Measurements from ENCODE around the gene HPCA. TPM values are rescaled to one million over a fixed set of nuclear protein-coding genes. Genes with fewer than 3 reads are reported as not detected.

HPCA gene
- total RNA-seq, 6 experiments from 2014 or later = not detected

DNA sequence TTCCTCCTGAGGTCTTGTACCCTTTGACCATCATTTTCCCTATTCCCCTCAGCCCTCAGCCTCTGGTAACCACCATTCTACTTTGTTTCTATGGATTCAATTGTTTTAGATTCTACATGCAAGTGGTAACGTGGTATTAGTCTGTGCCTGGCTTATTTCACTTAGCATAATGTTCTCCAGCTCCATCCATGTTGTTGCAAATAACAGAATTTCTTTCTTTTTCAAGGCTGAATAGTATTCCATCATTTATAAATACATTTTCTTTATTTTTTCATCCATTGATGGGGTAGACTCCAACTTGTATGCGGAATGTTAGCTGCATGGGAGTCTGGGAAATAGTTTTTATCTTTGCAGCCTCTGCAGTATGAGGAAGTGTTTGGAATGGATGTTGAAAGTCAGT is 41.1 kb downstream of the HPCA start:
- TF ChIP-seq POLR2A (IDR thresholded peaks at IDR 0.05) (no peak), CTCF (IDR thresholded peaks at IDR 0.05) (no peak)
- Histone ChIP-seq H3K27me3 (no peaks in the 10 kb centered on the region), H3K27ac (no peak overlapping the region), H3K36me3 (no peaks in the 10 kb centered on the region), H3K4me3 (no peak overlapping the region), H3K9me3 (no peaks in the 10 kb centered on the region), H3K4me1 (peaks cover 0 to 3% (median 0%) of the 10 kb centered on the region in 4 donors)
- WGBS (ENCODE audit: insufficient coverage, low coverage, low lambda C conversion rate, missing lambda C conversion rate) = 80% methylated on average over 2 of the region's 2 CpGs
- intact Hi-C loops (cut with DNase I) = no loop called here
- no peak for DNase-seq
- no peak for ATAC-seq

DNA sequence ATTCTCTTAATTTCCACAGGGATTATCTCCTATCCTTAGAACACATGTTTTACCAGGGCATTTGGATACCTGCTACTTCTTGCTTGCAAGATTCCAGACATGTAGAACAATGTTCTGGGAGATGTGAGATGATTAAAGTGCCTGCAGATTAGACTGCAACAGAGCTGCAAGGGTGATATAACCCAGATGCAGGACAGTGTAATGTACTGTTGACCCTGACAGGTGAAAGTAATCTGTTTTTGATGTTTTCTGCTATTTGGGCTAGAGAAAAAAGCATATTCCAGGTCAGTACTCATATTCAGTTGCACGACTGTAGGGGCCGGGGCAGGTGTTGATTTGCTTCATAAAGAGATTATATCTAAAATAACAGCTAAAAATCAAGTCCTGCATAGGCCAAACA is 42.0 kb downstream of the HPCA start:
- intact Hi-C loops (cut with DNase I) = no loop called here
- ATAC-seq (no peak), DNase-seq (no peak)
- H3K27ac ChIP-seq = no peak overlapping the region
- H3K27me3 ChIP-seq = no peaks in the 10 kb centered on the region
- 93% methylated on average over 2 of the region's 2 CpGs for WGBS (ENCODE audit: insufficient coverage, low coverage, low lambda C conversion rate, missing lambda C conversion rate)
- no peaks in the 10 kb centered on the region for H3K36me3 ChIP-seq
- TF ChIP-seq CTCF (IDR thresholded peaks at IDR 0.05) = no peak
- no peak for TF ChIP-seq POLR2A (IDR thresholded peaks at IDR 0.05)
- H3K9me3 ChIP-seq = no peaks in the 10 kb centered on the region
- H3K4me1 ChIP-seq = peaks cover 0 to 6% (median 0%) of the 10 kb centered on the region in 4 donors
- H3K4me3 ChIP-seq = no peak overlapping the region

DNA sequence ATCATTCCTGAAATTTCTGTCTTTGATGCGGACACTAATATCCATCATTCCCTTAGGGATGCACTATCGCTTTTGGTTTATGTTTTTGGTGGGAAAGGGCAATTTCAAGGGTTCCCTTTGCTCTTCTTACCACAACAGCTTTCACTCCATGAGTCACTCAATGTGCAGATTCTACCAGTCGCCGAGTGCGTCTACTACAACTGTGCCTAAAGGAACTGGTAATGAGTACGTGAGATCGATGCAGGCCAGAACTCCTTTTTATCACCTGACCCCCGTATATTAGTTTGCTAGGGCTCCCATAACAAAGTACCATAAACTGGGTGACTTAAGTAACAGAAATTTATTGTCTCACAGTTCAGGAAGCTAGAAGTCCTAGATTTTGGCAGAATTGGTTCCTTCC is 42.4 kb downstream of the HPCA start:
- no peak for DNase-seq
- Histone ChIP-seq H3K4me1 (peaks cover 0 to 11% (median 2%) of the 10 kb centered on the region in 4 donors), H3K27ac (no peak overlapping the region), H3K4me3 (no peak overlapping the region), H3K9me3 (no peaks in the 10 kb centered on the region), H3K36me3 (no peaks in the 10 kb centered on the region), H3K27me3 (no peaks in the 10 kb centered on the region)
- intact Hi-C loops (cut with DNase I) = no loop called here
- 83% methylated on average over 1 of the region's 8 CpGs for WGBS (ENCODE audit: insufficient coverage, low coverage, low lambda C conversion rate, missing lambda C conversion rate)
- ATAC-seq = no peak
- no peak for TF ChIP-seq CTCF (IDR thresholded peaks at IDR 0.05)
- no peak for TF ChIP-seq POLR2A (IDR thresholded peaks at IDR 0.05)

GRCh38 chr1:32929366-32929765 is 43.1 kb downstream of the HPCA start:
- WGBS (ENCODE audit: insufficient coverage, low coverage, low lambda C conversion rate, missing lambda C conversion rate) = 69% methylated on average over 2 of the region's 2 CpGs
- H3K9me3 ChIP-seq = no peaks in the 10 kb centered on the region
- no peaks in the 10 kb centered on the region for H3K27me3 ChIP-seq
- H3K27ac ChIP-seq = no peak overlapping the region
- intact Hi-C loops (cut with DNase I) = no loop called here
- peaks cover 0 to 17% (median 5%) of the 10 kb centered on the region in 4 donors for H3K4me1 ChIP-seq
- TF ChIP-seq CTCF (IDR thresholded peaks at IDR 0.05) (no peak), POLR2A (IDR thresholded peaks at IDR 0.05) (no peak)
- H3K4me3 ChIP-seq = no peak overlapping the region
- H3K36me3 ChIP-seq = no peaks in the 10 kb centered on the region
- ATAC-seq (no peak), DNase-seq (no peak)

DNA sequence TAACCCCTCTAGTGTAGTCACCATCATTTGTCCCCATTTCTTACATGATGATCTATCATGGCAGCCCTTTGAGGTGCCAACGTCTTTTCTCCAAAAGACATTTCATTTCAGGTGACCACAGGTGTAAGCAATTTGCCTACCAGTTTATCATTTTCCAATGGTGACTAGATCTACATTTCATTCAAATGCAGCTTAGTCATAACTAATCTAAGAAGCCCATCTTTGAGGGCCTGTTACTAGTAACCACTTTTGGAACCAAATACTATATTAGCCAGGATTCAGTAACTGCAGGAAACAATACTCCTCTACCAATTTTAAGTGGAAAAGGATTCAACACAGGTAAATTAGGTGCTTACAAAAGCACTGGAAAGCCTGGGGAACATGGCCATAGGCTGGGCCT is 45.5 kb downstream of the HPCA start:
- Histone ChIP-seq H3K27me3 (no peaks in the 10 kb centered on the region), H3K4me1 (peaks cover 0 to 36% (median 13%) of the 10 kb centered on the region in 4 donors), H3K4me3 (no peak overlapping the region), H3K27ac (no peak overlapping the region), H3K9me3 (no peaks in the 10 kb centered on the region), H3K36me3 (no peaks in the 10 kb centered on the region)
- intact Hi-C loops (cut with DNase I) = no loop called here
- ATAC-seq (no peak), DNase-seq (no peak)
- WGBS (ENCODE audit: insufficient coverage, low coverage, low lambda C conversion rate, missing lambda C conversion rate) = 100% methylated on average over 1 of the region's 1 CpG
- TF ChIP-seq POLR2A (IDR thresholded peaks at IDR 0.05) (no peak), CTCF (IDR thresholded peaks at IDR 0.05) (no peak)
